Ascending aorta (tissue), 2 donors: ENCODE results near the gene ZMYND11. TPM values are rescaled to one million over a fixed set of nuclear protein-coding genes. Genes with fewer than 3 reads are reported as not detected.

Source experiments
- DNase-seq, 2 donors: peaks; one replicate each; pipeline ENCODE4 v3.0.0-alpha.2; 2019; ENCODE audit warnings: low spot score in 2 of 2
- H3K27ac ChIP-seq, 2 donors: fragments of 200-600 bp; sonication (generic); one replicate each; pipeline ENCODE4 v1.5.1; 2016 to 2017; ENCODE audit warnings: mild to moderate bottlenecking in 1 of 2
- H3K27me3 ChIP-seq: fragments of 200-600 bp; sonication (generic); one replicate; pipeline ENCODE4 v1.5.1; 2017
- H3K36me3 ChIP-seq, 2 donors: fragments of 200-600 bp; sonication (generic); one replicate each; pipeline ENCODE4 v1.5.1; 2016
- H3K4me1 ChIP-seq, 2 donors: fragments of 200-600 bp; sonication (generic); one replicate each; pipeline ENCODE4 v1.5.1; 2016 to 2017; ENCODE audit warnings: mild to moderate bottlenecking in 1 of 2
- H3K4me3 ChIP-seq, 2 donors: fragments of 200-600 bp; sonication (generic); one replicate each; pipeline ENCODE4 v1.5.1; 2016 to 2017; ENCODE audit warnings: mild to moderate bottlenecking in 1 of 2
- H3K9me3 ChIP-seq, 2 donors: fragments of 200-600 bp; sonication (generic); one replicate each; pipeline ENCODE4 v1.5.1; 2016
- intact Hi-C: fragments of 100-400 bp; cut with DNase I; formaldehyde crosslinking; loops from one replicate; pipeline ENCODE4 v1.15.1; 2023
- total RNA-seq: library from RNA; depleted of rRNA; stranded (reverse); fragments of >200 nt; gene quantifications from one replicate; pipeline ENCODE4 v1.1.0, GENCODE V29; 2016
- TF ChIP-seq, protein P1 (sequence below), 3 experiments: fragments of 200-600 bp in 2 of 3; fragments of 450-650 bp in 1 of 3; sonication (generic) in 2 of 3; IDR thresholded peaks; one replicate each; pipeline ENCODE4 v1.5.1; 2016 to 2019; ENCODE audit warnings: antibody characterized with exemption in 3 of 3, mild to moderate bottlenecking in 1 of 3, moderate library complexity in 1 of 3

The ZMYND11 gene
- total RNA-seq, 1 donor from 2014 or later: 29.6 TPM

DNA sequence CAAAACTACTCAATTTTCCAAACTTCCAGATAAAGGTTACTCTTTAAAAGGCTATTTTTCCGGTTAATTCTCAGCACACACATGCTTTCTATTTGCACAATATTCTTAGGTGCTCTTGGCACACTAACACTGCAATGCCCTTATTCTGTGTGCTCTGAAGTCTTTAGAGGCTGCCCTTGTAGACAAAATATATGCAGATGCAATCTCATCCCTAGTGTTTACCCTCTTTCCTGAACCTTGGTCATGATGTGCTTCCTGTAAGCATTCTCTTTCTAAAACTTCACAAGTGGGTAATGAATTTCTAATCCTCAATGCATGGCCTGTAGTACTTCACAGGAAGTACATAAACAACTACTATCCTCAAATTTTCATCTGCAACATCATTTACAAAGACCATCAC is 45.1 kb upstream of the ZMYND11 start:
- TF ChIP-seq, protein P1, sequence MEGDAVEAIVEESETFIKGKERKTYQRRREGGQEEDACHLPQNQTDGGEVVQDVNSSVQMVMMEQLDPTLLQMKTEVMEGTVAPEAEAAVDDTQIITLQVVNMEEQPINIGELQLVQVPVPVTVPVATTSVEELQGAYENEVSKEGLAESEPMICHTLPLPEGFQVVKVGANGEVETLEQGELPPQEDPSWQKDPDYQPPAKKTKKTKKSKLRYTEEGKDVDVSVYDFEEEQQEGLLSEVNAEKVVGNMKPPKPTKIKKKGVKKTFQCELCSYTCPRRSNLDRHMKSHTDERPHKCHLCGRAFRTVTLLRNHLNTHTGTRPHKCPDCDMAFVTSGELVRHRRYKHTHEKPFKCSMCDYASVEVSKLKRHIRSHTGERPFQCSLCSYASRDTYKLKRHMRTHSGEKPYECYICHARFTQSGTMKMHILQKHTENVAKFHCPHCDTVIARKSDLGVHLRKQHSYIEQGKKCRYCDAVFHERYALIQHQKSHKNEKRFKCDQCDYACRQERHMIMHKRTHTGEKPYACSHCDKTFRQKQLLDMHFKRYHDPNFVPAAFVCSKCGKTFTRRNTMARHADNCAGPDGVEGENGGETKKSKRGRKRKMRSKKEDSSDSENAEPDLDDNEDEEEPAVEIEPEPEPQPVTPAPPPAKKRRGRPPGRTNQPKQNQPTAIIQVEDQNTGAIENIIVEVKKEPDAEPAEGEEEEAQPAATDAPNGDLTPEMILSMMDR (IDR thresholded peaks at IDR 0.05): no peak

DNA sequence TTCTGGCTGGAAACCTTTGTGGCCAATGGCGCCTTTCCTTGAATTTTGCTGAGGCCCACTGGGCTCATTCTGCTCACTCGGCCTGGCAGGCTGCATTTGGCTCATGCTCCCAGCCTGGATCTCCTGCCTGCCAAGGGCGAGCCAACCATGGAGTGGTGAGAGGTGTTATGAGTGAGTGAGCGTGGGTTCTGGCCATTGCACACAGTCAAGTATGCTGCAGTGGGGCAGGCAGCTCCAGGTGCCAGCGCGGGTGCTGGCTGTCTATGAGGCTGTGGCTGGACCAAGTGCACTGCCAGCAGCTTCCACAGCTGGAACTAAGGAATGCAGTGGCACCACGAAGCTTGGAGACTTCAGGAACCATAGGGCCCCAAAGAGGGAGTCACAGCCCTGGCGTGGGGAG is 43.9 kb upstream of the ZMYND11 start:
- TF ChIP-seq, protein P1 (IDR thresholded peaks at IDR 0.05): no peak
- Histone ChIP-seq H3K27me3 (no peaks in the 10 kb centered on the region), H3K4me3 (no peak overlapping the region), H3K4me1 (no peaks in the 10 kb centered on the region), H3K36me3 (no peaks in the 10 kb centered on the region), H3K27ac (no peak overlapping the region), H3K9me3 (peaks cover 0 to 4% of the 10 kb centered on the region in 2 donors)
- intact Hi-C loops: no loop called here
- no peak for DNase-seq

More for the DNA sequence above, 45.1 kb upstream of the ZMYND11 start:
- no peaks in the 10 kb centered on the region for H3K27me3 ChIP-seq
- no peak overlapping the region for H3K27ac ChIP-seq
- intact Hi-C loops: no loop called here
- no peak overlapping the region for H3K4me3 ChIP-seq
- H3K36me3 ChIP-seq: no peaks in the 10 kb centered on the region
- DNase-seq: no peak
- H3K4me1 ChIP-seq: no peaks in the 10 kb centered on the region
- peaks cover 0 to 4% of the 10 kb centered on the region in 2 donors for H3K9me3 ChIP-seq

DNA sequence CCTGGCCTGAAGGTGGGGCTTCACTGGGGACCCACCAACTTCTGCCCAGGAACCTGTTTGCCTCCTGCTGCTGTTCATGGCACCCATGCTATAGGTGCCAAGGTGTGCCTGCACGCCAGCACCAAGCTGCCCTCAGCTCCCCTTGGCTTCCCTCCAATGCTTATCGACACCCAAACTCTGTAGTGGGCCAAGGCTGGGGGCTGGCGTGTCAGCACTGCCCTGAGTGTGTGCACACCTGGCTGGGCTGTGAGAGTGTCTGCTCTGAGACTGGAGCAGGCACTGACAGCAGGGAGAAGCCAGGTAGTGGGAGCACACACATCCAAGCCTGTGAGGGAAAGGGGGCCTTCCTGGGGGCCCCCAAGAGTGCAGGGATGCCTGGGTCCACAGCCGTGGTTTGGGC is 43.1 kb upstream of the ZMYND11 start:
- H3K27ac ChIP-seq: no peak overlapping the region
- no peak for DNase-seq
- H3K4me3 ChIP-seq: no peak overlapping the region
- TF ChIP-seq, protein P1 (IDR thresholded peaks at IDR 0.05): no peak
- H3K36me3 ChIP-seq: no peaks in the 10 kb centered on the region
- H3K4me1 ChIP-seq: no peaks in the 10 kb centered on the region
- no peaks in the 10 kb centered on the region for H3K27me3 ChIP-seq
- H3K9me3 ChIP-seq: peaks cover 0 to 8% of the 10 kb centered on the region in 2 donors
- intact Hi-C loops: no loop called here

DNA sequence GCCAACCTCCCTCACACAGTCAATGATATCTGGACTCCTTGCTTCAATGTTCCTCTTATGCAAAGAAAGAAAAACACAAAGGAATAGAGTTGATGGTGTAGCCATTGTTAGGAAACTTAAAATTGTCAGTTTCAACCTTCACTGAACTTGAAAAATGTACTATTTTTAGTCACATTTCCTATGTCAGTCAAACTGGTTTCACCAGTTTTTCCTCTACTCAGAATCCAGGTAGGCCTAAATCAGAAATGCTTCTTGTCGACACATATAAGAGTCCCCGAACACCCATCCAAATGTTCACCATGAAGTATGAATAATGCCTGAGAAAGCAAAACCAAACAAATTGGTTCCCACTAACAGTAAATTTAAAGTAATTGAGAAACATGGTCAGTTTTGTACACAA is 42.4 kb upstream of the ZMYND11 start:
- H3K9me3 ChIP-seq: peaks cover 0 to 8% of the 10 kb centered on the region in 2 donors
- intact Hi-C loops: no loop called here
- no peaks in the 10 kb centered on the region for H3K27me3 ChIP-seq
- H3K4me3 ChIP-seq: no peak overlapping the region
- DNase-seq: no peak
- TF ChIP-seq, protein P1 (IDR thresholded peaks at IDR 0.05): no peak
- no peaks in the 10 kb centered on the region for H3K4me1 ChIP-seq
- no peaks in the 10 kb centered on the region for H3K36me3 ChIP-seq
- no peak overlapping the region for H3K27ac ChIP-seq

DNA sequence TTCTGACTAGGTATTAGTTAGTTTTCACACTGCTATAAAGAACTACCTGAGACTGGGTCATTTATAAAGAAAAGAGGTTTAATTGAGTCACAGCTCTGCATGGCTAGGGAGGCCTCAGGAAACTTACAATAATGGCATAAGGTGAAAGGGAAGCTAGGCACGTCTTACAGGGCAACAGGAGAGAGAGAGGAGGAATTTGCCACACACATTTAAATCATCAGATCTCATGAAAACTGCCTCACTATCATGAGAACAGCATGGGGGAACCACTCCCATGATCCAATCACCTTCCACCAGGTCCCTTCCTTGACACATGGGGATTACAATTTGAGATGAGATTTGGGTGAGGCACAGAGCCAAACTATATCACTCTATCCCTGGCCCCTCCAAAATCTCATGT is 40.6 kb upstream of the ZMYND11 start:
- no peak for DNase-seq
- Histone ChIP-seq H3K27me3 (no peaks in the 10 kb centered on the region), H3K27ac (no peak overlapping the region), H3K4me3 (no peak overlapping the region), H3K36me3 (no peaks in the 10 kb centered on the region), H3K4me1 (no peaks in the 10 kb centered on the region), H3K9me3 (peaks cover 0 to 8% of the 10 kb centered on the region in 2 donors)
- TF ChIP-seq, protein P1 (IDR thresholded peaks at IDR 0.05): no peak
- intact Hi-C loops: no loop called here
